ENCODE results near the gene THOP1. TPM values are rescaled to one million over a fixed set of nuclear protein-coding genes. Genes with fewer than 3 reads are reported as not detected.

Gene THOP1
- total and polyA plus RNA-seq, 10 of the 15 experiments (the other 5 are each of a cell fraction or from before 2014, with no cell fraction given): 1.9 to 270 (median 169) TPM

DNA sequence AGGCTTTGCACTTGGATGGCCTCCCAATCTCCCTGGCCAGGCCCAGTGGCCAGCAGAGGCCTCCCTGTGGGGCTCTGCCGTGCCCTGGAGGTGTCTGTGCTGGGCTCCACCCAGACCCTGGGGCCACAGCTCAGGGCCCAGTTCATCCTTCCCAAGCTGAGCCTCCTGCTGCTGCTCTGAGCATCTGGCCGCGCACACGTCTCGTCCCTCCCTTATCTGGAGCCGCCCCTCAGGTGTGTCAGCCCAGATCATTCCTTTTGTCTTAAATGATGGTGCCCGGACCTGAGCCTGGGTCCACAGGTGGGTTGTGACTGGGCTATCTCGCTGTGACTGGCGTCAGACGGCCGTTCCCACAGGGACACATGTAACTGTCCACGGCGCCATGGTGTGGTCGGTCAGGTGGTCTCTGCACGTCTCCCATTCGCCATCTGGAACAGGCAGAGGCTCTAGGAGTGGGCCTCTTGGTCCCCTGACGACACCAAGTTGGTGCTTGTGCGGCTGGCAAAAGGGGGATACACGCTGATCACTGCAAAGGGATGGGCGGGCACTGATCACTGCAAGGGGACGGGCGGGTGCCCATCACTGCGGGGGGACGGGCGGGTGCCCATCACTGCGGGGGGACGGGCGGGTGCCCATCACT, 20.1 kb downstream of the THOP1 start:
- intact Hi-C loops (cut with micrococcal nuclease; ENCODE audit: unreplicated experiment): no loop called here
- no peak for ATAC-seq

More for the DNA sequence above, 20.1 kb downstream of the THOP1 start:
- H3K4me2 ChIP-seq (ENCODE audit: control insufficient read depth, insufficient read depth): no peak overlapping the region
- FAIRE-seq (no peak), DNase-seq (ENCODE audit: low read depth, low spot score) (no peak)
- 95% methylated on average over 19 of the region's 28 CpGs for WGBS (ENCODE audit: insufficient coverage, insufficient replicate concordance, low lambda C conversion rate, missing lambda C conversion rate)
- peaks cover 29 to 61% of the 10 kb centered on the region in 2 experiments for H3K36me3 ChIP-seq (ENCODE audit: control insufficient read depth in 2 of 2, insufficient read depth in 2 of 2, low read length in 1 of 2)
- H4K20me1 ChIP-seq (ENCODE audit: control insufficient read depth, insufficient read depth): no peaks in the 10 kb centered on the region
- no TSS peak for BruUV-seq (replicated peaks)
- no peak overlapping the region for H3K27ac ChIP-seq (ENCODE audit: control insufficient read depth, insufficient read depth)
- H3K27me3 ChIP-seq (replicated peaks in 1 of 2; ENCODE audit: control insufficient read depth in 2 of 2, insufficient read depth in 2 of 2, low read length in 1 of 2): no peaks in the 10 kb centered on the region
- CTCF ChIA-PET: no interaction called here
- no peak overlapping the region for H3K9ac ChIP-seq (ENCODE audit: control insufficient read depth, insufficient read depth, low read length)
- no peak for TF ChIP-seq ESRRA (IDR thresholded peaks at IDR 0.05; ENCODE audit: low read length)
- no peak for TF ChIP-seq YY1 (IDR thresholded peaks at IDR 0.05; ENCODE audit: low read depth, low read length)
- TF ChIP-seq PAX8 (IDR thresholded peaks at IDR 0.05): no peak
- TF ChIP-seq, protein P1, sequence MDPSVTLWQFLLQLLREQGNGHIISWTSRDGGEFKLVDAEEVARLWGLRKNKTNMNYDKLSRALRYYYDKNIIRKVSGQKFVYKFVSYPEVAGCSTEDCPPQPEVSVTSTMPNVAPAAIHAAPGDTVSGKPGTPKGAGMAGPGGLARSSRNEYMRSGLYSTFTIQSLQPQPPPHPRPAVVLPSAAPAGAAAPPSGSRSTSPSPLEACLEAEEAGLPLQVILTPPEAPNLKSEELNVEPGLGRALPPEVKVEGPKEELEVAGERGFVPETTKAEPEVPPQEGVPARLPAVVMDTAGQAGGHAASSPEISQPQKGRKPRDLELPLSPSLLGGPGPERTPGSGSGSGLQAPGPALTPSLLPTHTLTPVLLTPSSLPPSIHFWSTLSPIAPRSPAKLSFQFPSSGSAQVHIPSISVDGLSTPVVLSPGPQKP (IDR thresholded peaks at IDR 0.05; ENCODE audit: low read depth, low read length): no peak
- TF ChIP-seq NRF1 (conservative IDR thresholded peaks at IDR 0.05; ENCODE audit: low read depth, low read length): no peak
- no peak for TF ChIP-seq ZBED1 (IDR thresholded peaks at IDR 0.05; ENCODE audit: borderline replicate concordance)
- TF ChIP-seq GATAD2B (conservative IDR thresholded peaks at IDR 0.05; ENCODE audit: low read depth): no peak
- TF ChIP-seq, protein P2, sequence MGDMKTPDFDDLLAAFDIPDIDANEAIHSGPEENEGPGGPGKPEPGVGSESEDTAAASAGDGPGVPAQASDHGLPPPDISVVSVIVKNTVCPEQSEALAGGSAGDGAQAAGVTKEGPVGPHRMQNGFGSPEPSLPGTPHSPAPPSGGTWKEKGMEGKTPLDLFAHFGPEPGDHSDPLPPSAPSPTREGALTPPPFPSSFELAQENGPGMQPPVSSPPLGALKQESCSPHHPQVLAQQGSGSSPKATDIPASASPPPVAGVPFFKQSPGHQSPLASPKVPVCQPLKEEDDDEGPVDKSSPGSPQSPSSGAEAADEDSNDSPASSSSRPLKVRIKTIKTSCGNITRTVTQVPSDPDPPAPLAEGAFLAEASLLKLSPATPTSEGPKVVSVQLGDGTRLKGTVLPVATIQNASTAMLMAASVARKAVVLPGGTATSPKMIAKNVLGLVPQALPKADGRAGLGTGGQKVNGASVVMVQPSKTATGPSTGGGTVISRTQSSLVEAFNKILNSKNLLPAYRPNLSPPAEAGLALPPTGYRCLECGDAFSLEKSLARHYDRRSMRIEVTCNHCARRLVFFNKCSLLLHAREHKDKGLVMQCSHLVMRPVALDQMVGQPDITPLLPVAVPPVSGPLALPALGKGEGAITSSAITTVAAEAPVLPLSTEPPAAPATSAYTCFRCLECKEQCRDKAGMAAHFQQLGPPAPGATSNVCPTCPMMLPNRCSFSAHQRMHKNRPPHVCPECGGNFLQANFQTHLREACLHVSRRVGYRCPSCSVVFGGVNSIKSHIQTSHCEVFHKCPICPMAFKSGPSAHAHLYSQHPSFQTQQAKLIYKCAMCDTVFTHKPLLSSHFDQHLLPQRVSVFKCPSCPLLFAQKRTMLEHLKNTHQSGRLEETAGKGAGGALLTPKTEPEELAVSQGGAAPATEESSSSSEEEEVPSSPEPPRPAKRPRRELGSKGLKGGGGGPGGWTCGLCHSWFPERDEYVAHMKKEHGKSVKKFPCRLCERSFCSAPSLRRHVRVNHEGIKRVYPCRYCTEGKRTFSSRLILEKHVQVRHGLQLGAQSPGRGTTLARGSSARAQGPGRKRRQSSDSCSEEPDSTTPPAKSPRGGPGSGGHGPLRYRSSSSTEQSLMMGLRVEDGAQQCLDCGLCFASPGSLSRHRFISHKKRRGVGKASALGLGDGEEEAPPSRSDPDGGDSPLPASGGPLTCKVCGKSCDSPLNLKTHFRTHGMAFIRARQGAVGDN (IDR thresholded peaks at IDR 0.05): no peak
- TF ChIP-seq STAT3 (IDR thresholded peaks at IDR 0.05; ENCODE audit: low read depth, low read length): no peak
- no peak for TF ChIP-seq SMAD5 (IDR thresholded peaks at IDR 0.05; ENCODE audit: low read depth)
- TF ChIP-seq SPI1 (IDR thresholded peaks at IDR 0.05; ENCODE audit: borderline replicate concordance, insufficient read depth, low read depth, low read length): no peak
- no peak for TF ChIP-seq MEF2B (IDR thresholded peaks at IDR 0.05; ENCODE audit: partially characterized antibody, poor library complexity, severe bottlenecking)
- no peak for TF ChIP-seq ZNF274 (IDR thresholded peaks at IDR 0.05; ENCODE audit: insufficient read depth, insufficient read length)
- TF ChIP-seq, protein P3, sequence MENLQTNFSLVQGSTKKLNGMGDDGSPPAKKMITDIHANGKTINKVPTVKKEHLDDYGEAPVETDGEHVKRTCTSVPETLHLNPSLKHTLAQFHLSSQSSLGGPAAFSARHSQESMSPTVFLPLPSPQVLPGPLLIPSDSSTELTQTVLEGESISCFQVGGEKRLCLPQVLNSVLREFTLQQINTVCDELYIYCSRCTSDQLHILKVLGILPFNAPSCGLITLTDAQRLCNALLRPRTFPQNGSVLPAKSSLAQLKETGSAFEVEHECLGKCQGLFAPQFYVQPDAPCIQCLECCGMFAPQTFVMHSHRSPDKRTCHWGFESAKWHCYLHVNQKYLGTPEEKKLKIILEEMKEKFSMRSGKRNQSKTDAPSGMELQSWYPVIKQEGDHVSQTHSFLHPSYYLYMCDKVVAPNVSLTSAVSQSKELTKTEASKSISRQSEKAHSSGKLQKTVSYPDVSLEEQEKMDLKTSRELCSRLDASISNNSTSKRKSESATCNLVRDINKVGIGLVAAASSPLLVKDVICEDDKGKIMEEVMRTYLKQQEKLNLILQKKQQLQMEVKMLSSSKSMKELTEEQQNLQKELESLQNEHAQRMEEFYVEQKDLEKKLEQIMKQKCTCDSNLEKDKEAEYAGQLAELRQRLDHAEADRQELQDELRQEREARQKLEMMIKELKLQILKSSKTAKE (IDR thresholded peaks at IDR 0.05; ENCODE audit: low read depth, poor library complexity, severe bottlenecking): no peak
- TF ChIP-seq SIN3A (IDR thresholded peaks at IDR 0.05; ENCODE audit: low read depth, low read length): no peak
- H3K4me1 ChIP-seq (ENCODE audit: control insufficient read depth, insufficient read depth, low read length): no peaks in the 10 kb centered on the region
- POLR2A ChIA-PET: no interaction called here
- in situ Hi-C loops (cut with MboI): no loop called here
- H2AFZ ChIP-seq (ENCODE audit: control insufficient read depth, low read depth, low read length): no peak overlapping the region
- no peak overlapping the region for H3K4me3 ChIP-seq
- RAD21 ChIA-PET (ENCODE audit: unreplicated experiment): no interaction called here
- H3K79me2 ChIP-seq (ENCODE audit: control insufficient read depth, insufficient read depth, low read length): no peaks in the 10 kb centered on the region
- no peaks in the 10 kb centered on the region; the same call in 2 of the 3 replicates for H3K9me3 ChIP-seq (replicated peaks; ENCODE audit: control insufficient read depth, insufficient read depth, low read length)
- SMC1A ChIA-PET (ENCODE audit: uncharacterized antibody, unreplicated experiment): interaction anchor here (1.3 kb wide), 1 partner anchor 14 kb away, joined by 5 read pairs; the partner anchor contains the start of gene ZNF554

All from GM12878 (cell line).